Effector memory CD4-positive, alpha-beta T cell (primary cell): ENCODE results near the gene MRPS2.
"Not testable (repeated sequence)": the region's sequence is repeated elsewhere in the genome, so short reads cannot be mapped to it uniquely, and the experiment has no call there.

Experiments used
- DNase-seq, 3 donors: peaks; one replicate each; pipeline ENCODE4 v3.0.0-alpha.2; 2020
- H3K27ac ChIP-seq: 2 replicates; pipeline ENCODE4 v1.7.0; 2013; ENCODE audit warnings: mild to moderate bottlenecking, low read length, moderate library complexity; ENCODE audit not compliant: insufficient read depth, poor library complexity, severe bottlenecking
- H3K27me3 ChIP-seq: replicated peaks from 2 replicates; pipeline ENCODE4 v1.7.0; 2013; ENCODE audit warnings: mild to moderate bottlenecking, low read length; ENCODE audit not compliant: insufficient read depth, control insufficient read depth, poor library complexity, severe bottlenecking
- H3K36me3 ChIP-seq: 2 replicates; pipeline ENCODE4 v1.7.0; 2013; ENCODE audit warnings: mild to moderate bottlenecking, low read length, moderate library complexity; ENCODE audit not compliant: control insufficient read depth, insufficient read depth
- H3K4me1 ChIP-seq: 2 replicates; pipeline ENCODE4 v1.7.0; 2013; ENCODE audit warnings: low read length, mild to moderate bottlenecking; ENCODE audit not compliant: control insufficient read depth, insufficient read depth, poor library complexity, severe bottlenecking
- H3K4me3 ChIP-seq: 2 replicates; pipeline ENCODE4 v1.7.0; 2013; ENCODE audit warnings: low read length, low read depth, mild to moderate bottlenecking; ENCODE audit not compliant: insufficient read depth, poor library complexity, severe bottlenecking
- H3K9me3 ChIP-seq: 2 replicates; pipeline ENCODE4 v1.7.0; 2013; ENCODE audit warnings: mild to moderate bottlenecking, low read length, moderate library complexity; ENCODE audit not compliant: control insufficient read depth

The MRPS2 gene

DNA sequence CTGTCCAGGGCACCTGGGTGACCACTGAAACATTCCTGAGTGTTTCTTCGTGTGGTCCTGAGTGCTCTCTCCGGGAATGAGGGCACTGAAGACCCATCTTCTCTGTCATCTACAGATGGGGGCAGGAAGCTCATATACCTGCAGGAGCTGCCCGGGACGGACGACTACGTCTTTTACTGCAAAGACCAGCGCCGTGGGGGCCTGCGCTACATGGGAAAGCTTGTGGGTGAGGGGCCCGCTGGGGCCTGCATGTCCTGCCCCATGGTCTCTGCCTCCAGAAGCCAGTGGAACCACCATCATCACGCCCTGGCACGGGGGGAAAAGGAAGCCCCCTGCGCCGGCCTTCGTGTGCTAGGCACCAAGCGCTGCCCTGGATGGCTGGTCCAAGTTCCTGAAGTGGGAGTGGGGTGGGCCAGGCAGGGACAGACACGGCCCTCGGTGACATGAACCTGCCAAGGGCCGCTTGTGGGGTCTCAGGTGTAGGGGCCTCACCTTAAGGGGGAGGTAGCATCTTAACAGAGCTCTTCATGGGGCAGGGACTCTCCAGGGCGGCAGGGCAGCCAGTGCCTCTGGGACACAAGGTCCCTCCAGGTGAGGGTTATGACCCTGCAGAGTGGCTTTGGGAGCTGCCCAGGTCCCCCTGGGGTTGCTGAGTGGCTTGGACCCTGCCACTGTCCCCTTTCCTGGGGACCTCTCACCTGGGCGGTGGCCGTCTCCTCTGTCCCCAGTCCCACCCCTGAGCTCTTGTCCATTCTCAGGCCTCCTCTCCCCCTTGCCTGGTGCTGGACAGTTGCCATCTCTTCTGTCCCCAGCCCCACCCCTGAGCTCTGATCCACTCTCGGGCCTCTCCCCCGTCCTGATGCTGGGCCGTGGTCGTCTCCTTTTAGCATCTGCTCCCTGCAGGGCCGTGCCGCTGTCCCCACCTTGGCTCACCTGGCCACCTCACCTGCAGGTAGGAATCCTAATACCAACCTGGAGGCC lies 47.6 kb downstream of the MRPS2 start:
- H3K27ac ChIP-seq: no peak overlapping the region
- DNase-seq: no peak
- H3K9me3 ChIP-seq: no peaks in the 10 kb centered on the region
- H3K4me3 ChIP-seq: no peak overlapping the region
- H3K36me3 ChIP-seq: no peaks in the 10 kb centered on the region
- H3K4me1 ChIP-seq: no peaks in the 10 kb centered on the region
- no peaks in the 10 kb centered on the region for H3K27me3 ChIP-seq

DNA sequence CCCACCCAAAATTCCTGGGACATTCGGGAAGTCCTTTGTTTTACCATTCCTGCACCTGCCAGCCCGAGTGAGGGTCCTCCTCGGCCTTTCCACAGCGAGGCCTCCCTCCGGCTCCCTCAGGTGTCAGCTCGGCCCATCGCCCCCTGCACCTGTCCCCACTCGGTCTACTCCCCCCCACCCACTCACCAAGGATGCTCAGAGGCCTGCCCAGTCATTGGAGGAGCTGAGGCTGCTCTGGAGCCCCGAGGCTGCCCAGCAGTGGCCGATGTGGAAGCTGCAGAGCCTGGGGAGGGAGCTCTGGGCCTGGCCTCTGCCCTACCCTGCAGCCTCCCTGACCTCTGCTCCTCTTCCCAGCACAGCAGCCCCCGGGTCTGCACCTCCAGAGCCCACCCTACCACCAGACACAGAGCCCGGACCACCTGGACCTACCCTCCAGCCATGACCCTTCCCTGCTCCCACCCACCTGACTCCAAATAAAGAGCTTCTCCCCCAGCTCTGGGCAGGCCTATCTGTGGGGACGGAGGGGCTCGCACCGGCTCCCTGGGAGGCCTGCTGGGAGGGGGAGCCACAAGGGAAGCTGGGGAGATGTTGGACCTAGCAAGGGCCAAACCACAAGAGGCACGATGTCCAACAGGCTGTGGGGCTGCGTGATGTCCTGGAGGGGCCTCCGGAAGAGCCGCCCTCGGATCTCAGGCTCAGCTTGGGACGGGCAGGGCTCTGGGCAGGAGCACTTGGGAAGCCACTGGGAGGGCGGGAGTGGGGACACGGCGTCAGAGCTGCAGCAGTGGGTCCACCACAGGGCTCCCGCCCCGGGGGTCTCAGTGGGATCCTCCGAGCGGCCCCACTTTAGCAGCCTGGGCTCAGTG lies 49.2 kb downstream of the MRPS2 start:
- not testable (repeated sequence) for H3K27ac ChIP-seq, H3K27me3 ChIP-seq, H3K4me3 ChIP-seq, DNase-seq, H3K4me1 ChIP-seq, H3K9me3 ChIP-seq, H3K36me3 ChIP-seq

DNA sequence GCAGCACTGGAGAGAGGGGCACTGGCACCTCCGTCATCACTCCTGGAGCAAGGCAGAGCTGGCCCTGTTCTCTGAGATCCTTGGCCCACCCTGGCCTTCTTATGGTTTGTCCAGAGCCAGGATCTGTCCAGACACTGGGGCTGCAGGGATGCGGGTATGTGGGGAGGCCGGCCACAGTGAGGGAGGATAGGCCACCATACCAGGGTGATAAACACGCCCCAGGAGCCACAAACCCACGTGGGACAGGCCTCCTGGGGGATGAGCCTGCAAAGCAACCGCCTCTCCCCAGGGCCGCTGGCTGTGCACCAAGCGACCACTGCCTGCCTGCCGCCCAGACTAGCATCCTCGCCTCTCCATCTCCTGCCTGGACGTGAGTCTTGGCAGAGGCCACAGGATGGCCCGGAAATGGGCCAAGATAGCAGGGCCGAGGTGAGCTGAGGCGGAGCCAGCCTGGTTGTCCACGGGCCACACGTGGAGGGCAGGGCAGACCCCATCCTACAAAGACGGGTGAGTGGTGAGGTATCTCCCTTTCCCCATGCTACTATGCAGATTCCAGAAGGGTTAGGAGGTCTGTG lies 49.9 kb downstream of the MRPS2 start:
- no peaks in the 10 kb centered on the region for H3K27me3 ChIP-seq
- H3K4me1 ChIP-seq: no peaks in the 10 kb centered on the region
- H3K36me3 ChIP-seq: no peaks in the 10 kb centered on the region
- DNase-seq: no peak
- H3K27ac ChIP-seq: no peak overlapping the region
- H3K9me3 ChIP-seq: no peaks in the 10 kb centered on the region
- no peak overlapping the region for H3K4me3 ChIP-seq

DNA sequence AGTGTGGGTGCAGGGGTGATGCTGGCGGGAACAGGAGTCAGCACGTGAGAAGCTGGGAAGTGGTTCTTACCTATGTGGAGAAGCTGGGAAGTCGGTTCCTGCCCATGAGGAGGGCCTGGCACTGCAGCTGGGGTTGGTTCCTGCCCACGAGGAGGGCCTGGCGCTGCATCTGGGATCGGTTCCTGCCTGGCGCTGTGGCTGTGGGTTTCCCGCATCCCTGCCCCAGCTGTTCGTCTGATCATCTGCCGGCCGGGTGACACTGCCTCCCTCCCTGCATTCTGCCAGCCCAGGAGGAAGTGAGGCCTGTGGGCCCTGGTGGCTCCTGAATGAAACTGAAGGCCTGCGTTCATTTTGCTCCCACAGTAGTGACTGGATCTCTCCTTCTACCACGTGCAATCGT lies 50.5 kb downstream of the MRPS2 start:
- Histone ChIP-seq H3K4me1 (no peaks in the 10 kb centered on the region), H3K27ac (no peak overlapping the region), H3K4me3 (no peak overlapping the region), H3K9me3 (no peaks in the 10 kb centered on the region), H3K27me3 (no peaks in the 10 kb centered on the region), H3K36me3 (no peaks in the 10 kb centered on the region)
- DNase-seq: no peak

DNA sequence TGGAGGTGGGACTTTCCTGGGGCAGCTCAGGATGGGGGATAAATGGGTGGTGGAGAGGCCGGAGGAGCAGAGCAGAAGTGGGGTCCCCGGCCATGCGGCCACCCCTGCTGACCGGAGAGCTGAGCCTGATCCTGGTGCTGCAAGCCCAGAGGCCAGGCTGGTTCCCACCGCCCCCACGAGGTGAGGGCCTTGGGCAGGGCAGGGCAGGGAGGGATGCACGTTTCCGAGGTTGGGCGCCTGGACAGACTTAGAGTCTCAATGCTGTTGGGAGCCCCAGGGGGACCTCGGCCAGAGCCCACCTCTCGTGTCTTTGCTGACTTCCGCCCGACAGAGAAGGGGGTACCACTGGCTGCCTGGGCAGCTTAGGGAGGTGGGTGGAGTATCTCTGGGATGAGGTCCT lies 51.0 kb downstream of the MRPS2 start:
- H3K36me3 ChIP-seq: no peaks in the 10 kb centered on the region

DNA sequence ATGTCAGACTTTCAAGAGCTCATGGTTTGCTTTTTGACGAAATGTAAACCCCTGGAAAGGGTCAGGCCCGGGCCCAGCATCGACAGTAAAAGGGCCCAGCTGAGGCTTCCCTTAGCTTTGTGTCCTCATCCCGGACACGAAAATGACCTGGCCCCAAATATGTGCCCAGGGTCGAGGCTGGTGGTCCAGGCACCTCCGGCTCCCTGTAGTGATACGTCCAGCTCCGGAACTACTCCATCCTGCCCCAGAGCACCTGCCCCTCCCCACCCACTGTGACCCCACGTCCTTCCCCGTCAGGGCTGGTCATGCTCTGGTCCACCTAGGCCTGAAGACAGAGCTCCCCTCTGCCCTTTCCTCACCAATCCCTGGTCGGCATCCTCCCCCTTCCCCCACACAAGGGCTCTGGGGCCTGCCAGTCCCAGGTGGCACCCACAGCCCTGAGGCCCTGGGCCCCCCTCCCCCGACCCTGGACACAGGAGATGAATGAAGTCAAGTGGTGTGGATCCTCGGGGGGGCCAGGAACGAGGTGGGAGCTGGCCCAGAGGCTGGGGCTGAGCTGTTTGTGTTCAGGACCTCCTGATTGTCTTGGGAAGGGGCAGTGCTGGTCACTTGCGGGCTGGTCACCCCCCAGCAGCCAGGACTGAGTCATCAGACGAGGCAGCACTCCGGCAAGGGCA lies 51.7 kb downstream of the MRPS2 start:
- no peaks in the 10 kb centered on the region for H3K27me3 ChIP-seq
- no peaks in the 10 kb centered on the region for H3K36me3 ChIP-seq
- no peaks in the 10 kb centered on the region for H3K4me1 ChIP-seq
- no peak overlapping the region for H3K27ac ChIP-seq
- no peaks in the 10 kb centered on the region for H3K9me3 ChIP-seq
- H3K4me3 ChIP-seq: no peak overlapping the region
- DNase-seq: no peak

More for the DNA sequence above, 51.0 kb downstream of the MRPS2 start:
- Histone ChIP-seq H3K4me1 (no peaks in the 10 kb centered on the region), H3K9me3 (no peaks in the 10 kb centered on the region), H3K27ac (no peak overlapping the region), H3K4me3 (no peak overlapping the region), H3K27me3 (no peaks in the 10 kb centered on the region)
- DNase-seq: no peak

DNA sequence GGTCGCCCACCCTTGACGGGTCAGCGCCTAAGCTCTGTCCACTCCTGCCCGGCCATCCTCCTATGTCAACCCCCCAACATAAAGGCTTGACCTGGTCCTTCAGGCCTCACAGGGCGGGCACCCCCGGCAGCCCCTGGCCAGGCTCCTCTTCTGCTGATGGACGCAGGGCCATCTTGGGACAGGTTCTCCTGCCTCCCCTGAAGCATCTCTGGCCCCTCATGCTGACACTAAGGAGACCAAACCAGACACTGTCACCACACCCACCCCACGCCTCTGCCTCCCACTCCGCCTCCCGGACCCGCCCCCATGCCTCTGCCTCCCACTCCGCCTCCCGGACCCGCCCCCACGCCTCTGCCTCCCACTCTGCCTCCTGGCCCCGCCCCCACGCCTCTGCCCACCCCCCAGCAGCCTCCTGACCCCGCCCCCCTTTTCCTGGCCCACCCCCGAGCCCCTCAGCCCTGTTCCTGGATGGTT lies 52.3 kb downstream of the MRPS2 start:
- Histone ChIP-seq H3K36me3 (no peaks in the 10 kb centered on the region), H3K4me3 (no peak overlapping the region), H3K27me3 (no peaks in the 10 kb centered on the region), H3K9me3 (no peaks in the 10 kb centered on the region), H3K4me1 (no peaks in the 10 kb centered on the region), H3K27ac (no peak overlapping the region)
- DNase-seq: no peak
